Tibial nerve (tissue), 4 donors: ENCODE results near the gene AKAP12. TPM values are rescaled to one million over a fixed set of nuclear protein-coding genes. Genes with fewer than 3 reads are reported as not detected.

Experiments
- small RNA-seq: library from RNA; depleted of rRNA; stranded (forward); fragments of <200 nt; gene quantifications from one replicate; pipeline ENCODE3, GENCODE V24; 2016
- total RNA-seq, 4 donors: library from RNA; depleted of rRNA; stranded (reverse); fragments of >200 nt; gene quantifications; one replicate each; pipeline ENCODE4 v1.1.0, GENCODE V29; 2016

Gene AKAP12
- total RNA-seq, 4 donors from 2014 or later, result 214 to 268 (median 232) TPM

Small RNAs within 50 kb of the gene (small RNA-seq; reads per million reads assigned to genes)
- not detected for gene RF00019
- not detected for gene RNU6-1247P
- not detected for gene RNU6-300P
- 1.2 reads per million, percentile 32 among the genes with 10 or more reads in this experiment for gene RNY4P20

Other genes starting within 250 kb of the AKAP12 start
- gene ZBTB2, start 151.6 kb downstream of the AKAP12 start, total RNA-seq, result 10 to 100 TPM in 2 of 4 donors, 1 to 10 TPM in 2; 5.7 to 13.8 (median 10.2) TPM
- gene RMND1, start 212.2 kb downstream of the AKAP12 start, total RNA-seq, result 10 to 100 TPM; 18.4 to 31.8 (median 27.0) TPM